Vagina (tissue), 2 donors: ENCODE results near the gene NTN4. TPM values are rescaled to one million over a fixed set of nuclear protein-coding genes. Genes with fewer than 3 reads are reported as not detected.

Experiments used
- DNase-seq, 2 donors: peaks; one replicate each; pipeline ENCODE4 v3.0.0-alpha.2; 2017; ENCODE audit errors: extremely low spot score in 2 of 2
- H3K27ac ChIP-seq: fragments of 200-600 bp; sonication (generic); one replicate; pipeline ENCODE4 v1.5.1; 2019
- H3K27me3 ChIP-seq: fragments of 200-600 bp; sonication (generic); one replicate; pipeline ENCODE4 v1.5.1; 2019
- H3K36me3 ChIP-seq, 2 donors: fragments of 200-600 bp; sonication (generic); one replicate each; pipeline ENCODE4 v1.5.1; 2017 to 2019
- H3K4me1 ChIP-seq: fragments of 200-600 bp; sonication (generic); one replicate; pipeline ENCODE4 v1.5.1; 2019
- H3K4me3 ChIP-seq, 2 donors: fragments of 200-600 bp; sonication (generic); 1 replicate in 1 of 2; 2 replicates in 1 of 2; pipeline ENCODE4 v1.5.1; 2016 to 2019
- H3K9me3 ChIP-seq: fragments of 200-600 bp; sonication (generic); one replicate; pipeline ENCODE4 v1.5.1; 2019
- CTCF ChIP-seq, 3 experiments: fragments of 450-650 bp in 2 of 3; fragments of 200-600 bp in 1 of 3; sonication (generic) in 1 of 3; IDR thresholded peaks; one replicate each; pipeline ENCODE4 v1.5.1; 2017 to 2019; ENCODE audit warnings: antibody characterized with exemption in 3 of 3, mild to moderate bottlenecking in 2 of 3, moderate library complexity in 2 of 3
- POLR2A ChIP-seq, 2 donors: fragments of 450-650 bp; IDR thresholded peaks; one replicate each; pipeline ENCODE4 v1.6.1; 2017; ENCODE audit warnings: antibody characterized with exemption in 2 of 2, mild to moderate bottlenecking in 2 of 2, moderate library complexity in 2 of 2
- POLR2AphosphoS5 ChIP-seq, 2 donors: sonication (generic); formaldehyde crosslinking; IDR thresholded peaks; one replicate each; pipeline ENCODE4 v1.9.0; 2017; ENCODE audit warnings: antibody characterized with exemption in 2 of 2, mild to moderate bottlenecking in 2 of 2, low read depth in 1 of 2; ENCODE audit not compliant: insufficient read depth in 1 of 2
- intact Hi-C: fragments of 100-400 bp; cut with DNase I; formaldehyde crosslinking; loops from one replicate; pipeline ENCODE4 v1.15.1; 2023
- total RNA-seq: library from RNA; depleted of rRNA; stranded (reverse); fragments of >200 nt; gene quantifications from one replicate; pipeline ENCODE4 v1.2.3, GENCODE V29; 2016

Gene NTN4
- total RNA-seq, 1 donor from 2014 or later, result 21.9 TPM

GRCh38 chr12:95700316-95700785 is 90.2 kb downstream of the NTN4 start:
- peaks cover 5% of the 10 kb centered on the region for H3K4me1 ChIP-seq
- no peak overlapping the region for H3K27ac ChIP-seq
- no peak for TF ChIP-seq POLR2AphosphoS5 (IDR thresholded peaks at IDR 0.05; ENCODE audit: insufficient read depth in 1 of 2, low read depth in 1 of 2)
- TF ChIP-seq POLR2A (IDR thresholded peaks at IDR 0.05), result no peak
- no peak for TF ChIP-seq CTCF (IDR thresholded peaks at IDR 0.05)
- no peaks in the 10 kb centered on the region for H3K36me3 ChIP-seq
- no peak overlapping the region for H3K4me3 ChIP-seq
- intact Hi-C loops, result no loop called here
- no peak for DNase-seq
- no peaks in the 10 kb centered on the region for H3K27me3 ChIP-seq
- no peaks in the 10 kb centered on the region for H3K9me3 ChIP-seq

GRCh38 chr12:95699579-95699978 is 91.0 kb downstream of the NTN4 start:
- intact Hi-C loops, result no loop called here
- Histone ChIP-seq H3K4me1 (peaks cover 5% of the 10 kb centered on the region), H3K4me3 (no peak overlapping the region), H3K9me3 (no peaks in the 10 kb centered on the region), H3K36me3 (no peaks in the 10 kb centered on the region), H3K27me3 (no peaks in the 10 kb centered on the region), H3K27ac (no peak overlapping the region)
- no peak for DNase-seq
- TF ChIP-seq CTCF (IDR thresholded peaks at IDR 0.05), result no peak
- TF ChIP-seq POLR2A (IDR thresholded peaks at IDR 0.05), result no peak
- TF ChIP-seq POLR2AphosphoS5 (IDR thresholded peaks at IDR 0.05; ENCODE audit: insufficient read depth in 1 of 2, low read depth in 1 of 2), result no peak

GRCh38 chr12:95694136-95694535 is 96.4 kb downstream of the NTN4 start:
- Histone ChIP-seq H3K4me3 (no peak overlapping the region), H3K36me3 (no peaks in the 10 kb centered on the region), H3K27ac (no peak overlapping the region), H3K9me3 (no peaks in the 10 kb centered on the region), H3K4me1 (no peaks in the 10 kb centered on the region), H3K27me3 (no peaks in the 10 kb centered on the region)
- TF ChIP-seq POLR2A (IDR thresholded peaks at IDR 0.05) (no peak), POLR2AphosphoS5 (IDR thresholded peaks at IDR 0.05; ENCODE audit: insufficient read depth in 1 of 2, low read depth in 1 of 2) (no peak), CTCF (IDR thresholded peaks at IDR 0.05) (no peak)
- intact Hi-C loops, result no loop called here
- no peak for DNase-seq

- no peaks in the 10 kb centered on the region for H3K4me1 ChIP-seq
- H3K4me3 ChIP-seq, result no peak overlapping the region
- H3K9me3 ChIP-seq, result no peaks in the 10 kb centered on the region
- TF ChIP-seq POLR2AphosphoS5 (IDR thresholded peaks at IDR 0.05; ENCODE audit: insufficient read depth in 1 of 2, low read depth in 1 of 2) (no peak), CTCF (IDR thresholded peaks at IDR 0.05) (no peak), POLR2A (IDR thresholded peaks at IDR 0.05) (no peak)
- intact Hi-C loops, result no loop called here
- H3K36me3 ChIP-seq, result no peaks in the 10 kb centered on the region
- no peak for DNase-seq
- H3K27ac ChIP-seq, result no peak overlapping the region
- no peaks in the 10 kb centered on the region for H3K27me3 ChIP-seq
Observed at GRCh38 chr12:95693689-95694088, 96.9 kb downstream of the NTN4 start.

- TF ChIP-seq CTCF (IDR thresholded peaks at IDR 0.05), result no peak
- TF ChIP-seq POLR2A (IDR thresholded peaks at IDR 0.05), result no peak
- TF ChIP-seq POLR2AphosphoS5 (IDR thresholded peaks at IDR 0.05; ENCODE audit: insufficient read depth in 1 of 2, low read depth in 1 of 2), result no peak
- H3K27ac ChIP-seq, result no peak overlapping the region
- no peak for DNase-seq
- H3K4me3 ChIP-seq, result no peak overlapping the region
- H3K9me3 ChIP-seq, result no peaks in the 10 kb centered on the region
- no peaks in the 10 kb centered on the region for H3K27me3 ChIP-seq
- no peaks in the 10 kb centered on the region for H3K36me3 ChIP-seq
- H3K4me1 ChIP-seq, result no peaks in the 10 kb centered on the region
- intact Hi-C loops, result no loop called here
Observed at GRCh38 chr12:95690861-95691635, 99.5 kb downstream of the NTN4 start.
